ENCODE results near the gene ST6GALNAC3. TPM values are rescaled to one million over a fixed set of nuclear protein-coding genes. Genes with fewer than 3 reads are reported as not detected.

Gene ST6GALNAC3
- total RNA-seq, 1 experiment from 2014 or later: 4.1 TPM

DNA sequence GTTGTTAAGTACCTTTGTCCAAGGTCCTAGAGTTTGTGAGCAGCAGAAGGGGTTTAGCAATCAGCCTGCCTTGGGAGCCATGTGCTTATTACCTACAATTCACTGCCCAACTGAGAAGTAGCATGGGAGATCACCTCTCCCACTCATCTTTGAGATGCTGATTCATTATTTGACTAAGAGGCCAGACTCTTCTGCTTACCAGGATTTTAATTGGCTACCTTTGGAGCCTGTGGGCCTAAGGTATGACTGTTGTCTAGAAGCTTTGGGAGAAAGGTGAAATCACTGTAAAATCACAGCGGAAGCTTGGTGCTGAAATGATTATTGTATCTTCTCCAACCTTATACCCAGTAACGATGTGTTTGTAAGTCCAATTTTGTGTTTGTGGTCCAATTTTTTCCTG, 213.4 kb downstream of the ST6GALNAC3 start:
- no peaks in the 10 kb centered on the region for H3K27me3 ChIP-seq (ENCODE audit: control insufficient read depth, insufficient read depth, low read length)
- no peak for DNase-seq

GRCh38 chr1:76288758-76289483, 214.4 kb downstream of the ST6GALNAC3 start:
- Histone ChIP-seq H3K4me3 (ENCODE audit: insufficient read depth, low read depth, low read length) (no peak overlapping the region), H3K27me3 (ENCODE audit: control insufficient read depth, insufficient read depth, low read length) (no peaks in the 10 kb centered on the region), H3K36me3 (replicated peaks; ENCODE audit: control insufficient read depth, insufficient read depth, low read length) (no peaks in the 10 kb centered on the region)
- no peak for DNase-seq

More for the DNA sequence above, 213.4 kb downstream of the ST6GALNAC3 start:
- Histone ChIP-seq H3K4me3 (ENCODE audit: insufficient read depth, low read depth, low read length) (no peak overlapping the region), H3K36me3 (replicated peaks; ENCODE audit: control insufficient read depth, insufficient read depth, low read length) (no peaks in the 10 kb centered on the region)

DNA sequence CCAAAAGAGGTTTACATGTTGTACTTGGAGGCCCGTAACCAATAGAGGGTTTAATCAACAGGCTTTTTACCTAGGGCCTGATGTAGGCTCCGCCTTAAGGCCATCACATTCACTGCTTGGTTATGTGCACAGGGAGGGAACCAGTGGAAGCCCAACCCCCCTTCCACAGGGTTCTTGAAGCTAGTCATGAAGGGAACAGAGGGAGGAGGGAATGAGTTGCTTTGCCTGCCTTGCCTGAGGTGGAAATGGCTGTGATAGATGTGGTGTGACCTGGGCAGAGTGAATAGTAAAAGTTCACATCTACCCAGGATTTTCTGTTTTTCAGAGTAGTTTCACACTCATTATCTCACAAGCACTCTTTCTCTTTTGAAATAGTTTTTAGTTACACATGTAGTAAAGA, 215.1 kb downstream of the ST6GALNAC3 start:
- Histone ChIP-seq H3K4me3 (ENCODE audit: insufficient read depth, low read depth, low read length) (no peak overlapping the region), H3K27me3 (ENCODE audit: control insufficient read depth, insufficient read depth, low read length) (no peaks in the 10 kb centered on the region), H3K36me3 (replicated peaks; ENCODE audit: control insufficient read depth, insufficient read depth, low read length) (no peaks in the 10 kb centered on the region)
- no peak for DNase-seq

GRCh38 chr1:76290271-76290670, 215.7 kb downstream of the ST6GALNAC3 start:
- H3K27me3 ChIP-seq (ENCODE audit: control insufficient read depth, insufficient read depth, low read length): no peaks in the 10 kb centered on the region
- DNase-seq: no peak
- H3K36me3 ChIP-seq (replicated peaks; ENCODE audit: control insufficient read depth, insufficient read depth, low read length): no peaks in the 10 kb centered on the region

GRCh38 chr1:76291191-76291590, 216.6 kb downstream of the ST6GALNAC3 start:
- no peaks in the 10 kb centered on the region for H3K27me3 ChIP-seq (ENCODE audit: control insufficient read depth, insufficient read depth, low read length)
- H3K36me3 ChIP-seq (replicated peaks; ENCODE audit: control insufficient read depth, insufficient read depth, low read length): no peaks in the 10 kb centered on the region
- no peak overlapping the region for H3K4me3 ChIP-seq (ENCODE audit: insufficient read depth, low read depth, low read length)
- no peak for DNase-seq

More at GRCh38 chr1:76290271-76290670, 215.7 kb downstream of the ST6GALNAC3 start:
- no peak overlapping the region for H3K4me3 ChIP-seq (ENCODE audit: insufficient read depth, low read depth, low read length)

- no peak for DNase-seq
- Histone ChIP-seq H3K36me3 (replicated peaks; ENCODE audit: control insufficient read depth, insufficient read depth, low read length) (no peaks in the 10 kb centered on the region), H3K27me3 (ENCODE audit: control insufficient read depth, insufficient read depth, low read length) (no peaks in the 10 kb centered on the region), H3K4me3 (ENCODE audit: insufficient read depth, low read depth, low read length) (no peak overlapping the region)
Measured at GRCh38 chr1:76291737-76292136, 217.2 kb downstream of the ST6GALNAC3 start.

- Histone ChIP-seq H3K4me3 (ENCODE audit: insufficient read depth, low read depth, low read length) (no peak overlapping the region), H3K36me3 (replicated peaks; ENCODE audit: control insufficient read depth, insufficient read depth, low read length) (no peaks in the 10 kb centered on the region), H3K27me3 (ENCODE audit: control insufficient read depth, insufficient read depth, low read length) (no peaks in the 10 kb centered on the region)
- DNase-seq: no peak
Measured at GRCh38 chr1:76292418-76293184, 218.1 kb downstream of the ST6GALNAC3 start.

GRCh38 chr1:76293831-76294230, 219.3 kb downstream of the ST6GALNAC3 start:
- no peaks in the 10 kb centered on the region for H3K27me3 ChIP-seq (ENCODE audit: control insufficient read depth, insufficient read depth, low read length)
- no peaks in the 10 kb centered on the region for H3K36me3 ChIP-seq (replicated peaks; ENCODE audit: control insufficient read depth, insufficient read depth, low read length)
- H3K4me3 ChIP-seq (ENCODE audit: insufficient read depth, low read depth, low read length): no peak overlapping the region
- no peak for DNase-seq

- Histone ChIP-seq H3K27me3 (ENCODE audit: control insufficient read depth, insufficient read depth, low read length) (no peaks in the 10 kb centered on the region), H3K36me3 (replicated peaks; ENCODE audit: control insufficient read depth, insufficient read depth, low read length) (no peaks in the 10 kb centered on the region), H3K4me3 (ENCODE audit: insufficient read depth, low read depth, low read length) (no peak overlapping the region)
- DNase-seq: no peak
Measured at GRCh38 chr1:76294482-76295194, 220.1 kb downstream of the ST6GALNAC3 start.

DNA sequence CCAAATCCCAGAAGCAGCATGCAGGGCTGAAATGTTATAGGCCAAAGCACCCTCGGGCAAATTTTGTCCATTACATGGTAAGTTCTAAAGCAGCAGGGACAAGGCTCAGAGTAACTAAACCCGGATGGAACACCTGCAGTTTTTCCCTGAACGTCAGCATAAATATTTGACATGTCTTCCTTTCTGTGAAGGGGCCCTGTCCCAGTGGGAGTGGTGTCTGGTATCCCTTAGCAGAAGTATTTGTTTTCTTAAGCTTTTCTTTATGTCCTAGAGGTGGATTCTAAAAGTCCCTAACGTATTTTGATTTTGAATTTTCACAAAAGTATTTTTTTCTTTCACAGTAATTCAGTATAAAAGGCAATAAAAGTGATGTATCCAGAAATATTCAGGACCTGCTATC, 223.9 kb downstream of the ST6GALNAC3 start:
- DNase-seq: no peak

DNA sequence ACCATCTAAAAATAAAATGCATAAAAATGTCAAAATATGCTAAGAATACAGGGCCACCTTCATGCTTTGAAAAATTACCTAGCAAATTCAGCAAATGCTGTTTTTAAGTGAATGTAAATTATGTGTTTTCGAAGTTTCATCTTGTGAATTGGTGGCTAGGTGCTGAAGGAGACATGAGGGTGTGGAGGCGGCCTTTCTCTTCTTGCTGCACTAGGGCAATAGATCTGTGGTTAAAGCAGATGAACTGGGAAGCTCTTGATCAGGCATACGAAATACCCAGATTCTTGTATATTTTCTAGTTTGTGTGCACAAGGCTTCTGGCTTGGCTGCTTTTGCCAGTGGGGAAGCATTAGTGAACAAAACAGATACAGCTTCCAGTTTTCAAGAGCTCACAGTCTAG, 224.5 kb downstream of the ST6GALNAC3 start:
- DNase-seq: no peak
- H3K36me3 ChIP-seq (replicated peaks; ENCODE audit: control insufficient read depth, insufficient read depth, low read length): no peaks in the 10 kb centered on the region
- H3K27me3 ChIP-seq (ENCODE audit: control insufficient read depth, insufficient read depth, low read length): no peaks in the 10 kb centered on the region
- no peak overlapping the region for H3K4me3 ChIP-seq (ENCODE audit: insufficient read depth, low read depth, low read length)

More for the DNA sequence above, 223.9 kb downstream of the ST6GALNAC3 start:
- Histone ChIP-seq H3K4me3 (ENCODE audit: insufficient read depth, low read depth, low read length) (no peak overlapping the region), H3K36me3 (replicated peaks; ENCODE audit: control insufficient read depth, insufficient read depth, low read length) (no peaks in the 10 kb centered on the region), H3K27me3 (ENCODE audit: control insufficient read depth, insufficient read depth, low read length) (no peaks in the 10 kb centered on the region)

GRCh38 chr1:76300556-76300955, 226.0 kb downstream of the ST6GALNAC3 start:
- H3K4me3 ChIP-seq (ENCODE audit: insufficient read depth, low read depth, low read length): no peak overlapping the region
- H3K36me3 ChIP-seq (replicated peaks; ENCODE audit: control insufficient read depth, insufficient read depth, low read length): no peaks in the 10 kb centered on the region
- DNase-seq: no peak
- H3K27me3 ChIP-seq (ENCODE audit: control insufficient read depth, insufficient read depth, low read length): no peaks in the 10 kb centered on the region; the same call in 1 of the 2 replicates

DNA sequence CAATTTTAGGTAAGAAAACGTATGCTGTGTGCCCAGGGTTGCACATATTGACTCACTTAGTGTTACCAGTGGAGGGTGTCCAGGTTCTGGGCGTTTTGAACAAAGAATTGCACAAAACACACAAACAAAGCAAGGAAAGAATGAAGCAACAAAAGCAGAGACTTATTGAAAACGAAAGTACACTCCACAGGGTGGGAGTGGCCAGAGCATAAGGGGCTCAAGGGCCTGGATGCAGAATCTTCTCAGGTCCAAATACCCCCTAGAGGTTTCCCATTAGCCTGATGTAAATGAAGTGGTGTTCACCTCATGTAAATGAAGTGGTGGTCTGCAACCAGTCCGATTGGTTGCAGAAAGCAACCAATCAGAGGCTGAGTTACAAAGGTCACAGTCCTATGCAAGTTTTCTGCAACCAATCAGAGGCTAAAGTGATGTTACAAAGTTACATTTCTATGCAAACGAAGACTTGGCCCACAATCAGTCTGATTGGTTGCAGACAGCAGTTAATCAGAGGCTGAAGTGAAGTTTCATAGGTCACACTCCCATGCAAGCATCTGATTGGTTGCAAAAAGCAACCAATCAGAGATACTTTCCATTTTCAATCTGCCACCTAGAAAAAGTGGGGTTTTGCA, 228.3 kb downstream of the ST6GALNAC3 start:
- Histone ChIP-seq H3K4me3 (ENCODE audit: insufficient read depth, low read depth, low read length) (no peak overlapping the region), H3K36me3 (replicated peaks; ENCODE audit: control insufficient read depth, insufficient read depth, low read length) (no peaks in the 10 kb centered on the region), H3K27me3 (ENCODE audit: control insufficient read depth, insufficient read depth, low read length) (no peaks in the 10 kb centered on the region; the same call in 1 of the 2 replicates)
- no peak for DNase-seq

DNA sequence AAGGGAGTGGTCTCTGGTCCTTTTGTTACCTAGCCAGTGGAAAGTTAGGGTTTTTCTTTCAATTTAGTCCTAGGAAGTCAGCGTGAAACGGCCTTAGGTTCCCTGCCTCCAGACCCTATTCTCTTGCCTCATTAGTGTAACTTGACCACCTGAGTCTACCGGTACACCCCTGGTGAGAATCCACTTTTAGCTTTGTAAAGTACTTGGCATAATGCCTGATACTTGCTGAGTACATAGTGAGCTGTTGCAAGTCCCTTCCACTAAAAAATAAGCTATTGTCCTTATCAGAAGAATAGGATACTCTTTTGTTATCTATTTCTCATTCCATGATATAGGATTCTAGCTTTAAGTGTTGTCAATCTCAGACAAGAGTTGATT, 228.8 kb downstream of the ST6GALNAC3 start:
- Histone ChIP-seq H3K4me3 (ENCODE audit: insufficient read depth, low read depth, low read length) (no peak overlapping the region), H3K36me3 (replicated peaks; ENCODE audit: control insufficient read depth, insufficient read depth, low read length) (no peaks in the 10 kb centered on the region), H3K27me3 (ENCODE audit: control insufficient read depth, insufficient read depth, low read length) (no peaks in the 10 kb centered on the region; the same call in 1 of the 2 replicates)
- DNase-seq: no peak
